ENCODE measurements around the gene TPCN1. TPM values are rescaled to one million over a fixed set of nuclear protein-coding genes. Genes with fewer than 3 reads are reported as not detected.
A peak's percentile ranks its signal among the peaks of the same experiment; 100 is the strongest.

Gene TPCN1
- total and polyA plus RNA-seq, 9 donors = 28.0 to 65.6 (median 47.6) TPM

DNA sequence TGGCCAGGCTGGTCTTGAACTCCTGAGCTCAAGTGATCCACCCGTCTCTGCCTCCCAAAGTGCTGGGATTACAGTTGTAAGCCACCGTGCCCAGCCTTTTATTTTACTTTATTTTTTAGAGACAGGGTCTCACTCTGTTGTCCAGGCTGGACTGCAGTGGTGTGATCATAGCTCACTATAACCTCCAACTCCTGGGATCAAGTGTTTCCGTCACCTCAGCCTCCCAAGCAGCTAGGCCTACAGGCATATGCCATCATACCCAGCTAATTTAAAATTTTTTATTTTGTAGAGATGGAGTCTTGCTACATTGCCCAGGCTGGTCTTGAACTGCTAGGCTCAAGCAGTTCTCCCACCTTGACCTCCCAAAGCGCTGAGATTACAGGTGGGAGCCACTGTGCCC, 3.7 kb downstream of the TPCN1 start:
- no peak for DNase-seq
- H3K9me3 ChIP-seq = no peaks in the 10 kb centered on the region
- H3K4me1 ChIP-seq (ENCODE audit: insufficient read depth) = peaks cover 16% of the 10 kb centered on the region
- H3K27me3 ChIP-seq = no peaks in the 10 kb centered on the region
- H3K27ac ChIP-seq = no peak overlapping the region
- 92 to 94% (median 93%) methylated on average over 4 of the region's 4 CpGs for WGBS, 3 donors
- intact Hi-C loops (cut with DNase I) = no loop called here
- TF ChIP-seq EP300 (IDR thresholded peaks at IDR 0.05) (no peak), POLR2A (IDR thresholded peaks at IDR 0.05) (no peak)
- TF ChIP-seq, protein P1, sequence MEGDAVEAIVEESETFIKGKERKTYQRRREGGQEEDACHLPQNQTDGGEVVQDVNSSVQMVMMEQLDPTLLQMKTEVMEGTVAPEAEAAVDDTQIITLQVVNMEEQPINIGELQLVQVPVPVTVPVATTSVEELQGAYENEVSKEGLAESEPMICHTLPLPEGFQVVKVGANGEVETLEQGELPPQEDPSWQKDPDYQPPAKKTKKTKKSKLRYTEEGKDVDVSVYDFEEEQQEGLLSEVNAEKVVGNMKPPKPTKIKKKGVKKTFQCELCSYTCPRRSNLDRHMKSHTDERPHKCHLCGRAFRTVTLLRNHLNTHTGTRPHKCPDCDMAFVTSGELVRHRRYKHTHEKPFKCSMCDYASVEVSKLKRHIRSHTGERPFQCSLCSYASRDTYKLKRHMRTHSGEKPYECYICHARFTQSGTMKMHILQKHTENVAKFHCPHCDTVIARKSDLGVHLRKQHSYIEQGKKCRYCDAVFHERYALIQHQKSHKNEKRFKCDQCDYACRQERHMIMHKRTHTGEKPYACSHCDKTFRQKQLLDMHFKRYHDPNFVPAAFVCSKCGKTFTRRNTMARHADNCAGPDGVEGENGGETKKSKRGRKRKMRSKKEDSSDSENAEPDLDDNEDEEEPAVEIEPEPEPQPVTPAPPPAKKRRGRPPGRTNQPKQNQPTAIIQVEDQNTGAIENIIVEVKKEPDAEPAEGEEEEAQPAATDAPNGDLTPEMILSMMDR (IDR thresholded peaks at IDR 0.05) = no peak
- no peaks in the 10 kb centered on the region for H3K36me3 ChIP-seq
- H3K4me3 ChIP-seq = no peak overlapping the region

DNA sequence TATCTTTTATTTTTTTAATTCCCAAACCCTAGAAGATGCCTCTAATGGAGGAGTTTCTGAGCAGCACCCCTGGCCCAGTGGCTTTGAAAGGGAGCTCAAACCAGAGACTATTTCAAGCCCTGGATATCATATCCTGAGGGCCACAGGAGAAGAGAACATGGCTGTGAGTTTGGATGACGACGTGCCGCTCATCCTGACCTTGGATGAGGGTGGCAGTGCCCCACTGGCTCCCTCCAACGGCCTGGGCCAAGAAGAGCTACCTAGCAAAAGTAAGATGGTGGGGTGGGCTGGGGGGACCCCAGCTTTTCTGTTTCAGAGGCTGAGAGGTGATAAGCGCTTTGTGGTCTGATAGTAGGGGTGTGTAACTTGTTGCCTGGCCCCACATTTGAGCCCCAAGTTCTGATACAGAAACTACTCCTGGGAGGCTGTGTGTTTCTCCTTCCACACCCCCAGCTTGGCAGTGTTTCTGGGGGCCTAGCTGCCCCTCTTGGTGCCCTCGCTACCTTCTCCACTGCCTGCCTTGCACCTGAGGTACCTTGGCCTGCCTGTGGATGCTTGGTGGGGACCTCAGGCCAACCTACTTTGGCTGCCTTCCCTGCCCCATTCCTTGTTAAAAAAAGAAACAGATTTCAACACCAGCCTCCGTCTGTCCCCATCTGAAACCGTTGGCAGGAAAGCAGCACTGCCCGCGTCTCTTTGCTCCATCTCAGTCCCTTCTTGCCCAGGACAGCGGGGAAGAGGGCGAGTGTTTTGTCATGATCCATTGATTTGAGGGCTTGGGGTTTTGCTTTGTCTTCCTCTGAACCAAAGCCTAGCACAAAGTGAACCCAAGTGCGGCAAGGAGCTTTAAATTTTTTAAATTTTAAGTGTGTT, 5.7 kb downstream of the TPCN1 start:
- TF ChIP-seq POLR2A (IDR thresholded peaks at IDR 0.05) = no peak
- TF ChIP-seq, protein P1 (IDR thresholded peaks at IDR 0.05) = no peak
- Histone ChIP-seq H3K36me3 (no peaks in the 10 kb centered on the region), H3K4me1 (ENCODE audit: insufficient read depth) (peaks cover 13% of the 10 kb centered on the region), H3K27me3 (no peaks in the 10 kb centered on the region), H3K9me3 (no peaks in the 10 kb centered on the region), H3K4me3 (no peak overlapping the region), H3K27ac (peak overlapping the region in 1 of 2 donors; percentile 19)
- intact Hi-C loops (cut with DNase I) = no loop called here
- DNase-seq = no peak
- WGBS, 3 donors = 66 to 74% (median 73%) methylated on average over 13 of the region's 13 CpGs

DNA sequence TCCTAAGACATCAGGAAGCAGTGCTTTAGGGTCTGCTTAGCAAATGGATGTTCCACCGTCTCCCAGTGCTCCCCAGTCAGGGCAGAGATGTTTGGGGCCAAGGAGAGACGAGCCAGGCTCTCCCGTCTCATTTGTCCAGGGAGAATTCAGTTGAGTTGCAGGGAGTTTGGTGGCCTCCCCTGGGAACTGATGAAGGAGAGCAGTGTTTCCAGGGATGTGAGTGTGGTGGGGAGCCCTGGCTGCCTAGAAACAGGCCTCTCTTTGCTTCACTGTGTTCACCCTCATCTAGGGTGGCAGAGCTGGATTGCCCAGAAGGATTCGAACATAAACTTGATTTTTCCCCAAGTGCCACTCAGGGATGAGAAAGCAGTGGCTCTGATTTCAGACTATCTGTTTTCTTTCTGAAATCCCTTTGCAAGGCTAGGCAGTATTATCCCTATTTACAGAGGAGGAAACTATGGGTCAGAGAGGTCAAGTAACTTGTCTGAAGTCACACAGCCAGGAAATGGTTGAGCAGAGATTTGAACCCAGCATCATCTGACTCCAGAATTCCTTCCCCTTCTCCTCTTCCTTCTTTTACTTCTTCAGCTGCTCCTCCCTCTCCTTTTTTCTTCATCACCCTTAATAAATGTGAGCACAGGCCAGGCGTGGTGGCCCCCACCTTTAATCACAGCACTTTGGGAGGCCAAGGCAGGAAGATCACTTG, 6.6 kb downstream of the TPCN1 start:
- Histone ChIP-seq H3K9me3 (no peaks in the 10 kb centered on the region), H3K27me3 (no peaks in the 10 kb centered on the region), H3K4me3 (no peak overlapping the region), H3K4me1 (ENCODE audit: insufficient read depth) (peaks cover 10% of the 10 kb centered on the region), H3K36me3 (no peaks in the 10 kb centered on the region), H3K27ac (no peak overlapping the region)
- intact Hi-C loops (cut with DNase I) = no loop called here
- TF ChIP-seq POLR2A (IDR thresholded peaks at IDR 0.05) (no peak), EP300 (IDR thresholded peaks at IDR 0.05) (no peak)
- TF ChIP-seq, protein P1 (IDR thresholded peaks at IDR 0.05) = no peak
- 68 to 80% (median 79%) methylated on average over 5 of the region's 5 CpGs for whole genome bisulfite sequencing, 3 donors
- DNase-seq = no peak

DNA sequence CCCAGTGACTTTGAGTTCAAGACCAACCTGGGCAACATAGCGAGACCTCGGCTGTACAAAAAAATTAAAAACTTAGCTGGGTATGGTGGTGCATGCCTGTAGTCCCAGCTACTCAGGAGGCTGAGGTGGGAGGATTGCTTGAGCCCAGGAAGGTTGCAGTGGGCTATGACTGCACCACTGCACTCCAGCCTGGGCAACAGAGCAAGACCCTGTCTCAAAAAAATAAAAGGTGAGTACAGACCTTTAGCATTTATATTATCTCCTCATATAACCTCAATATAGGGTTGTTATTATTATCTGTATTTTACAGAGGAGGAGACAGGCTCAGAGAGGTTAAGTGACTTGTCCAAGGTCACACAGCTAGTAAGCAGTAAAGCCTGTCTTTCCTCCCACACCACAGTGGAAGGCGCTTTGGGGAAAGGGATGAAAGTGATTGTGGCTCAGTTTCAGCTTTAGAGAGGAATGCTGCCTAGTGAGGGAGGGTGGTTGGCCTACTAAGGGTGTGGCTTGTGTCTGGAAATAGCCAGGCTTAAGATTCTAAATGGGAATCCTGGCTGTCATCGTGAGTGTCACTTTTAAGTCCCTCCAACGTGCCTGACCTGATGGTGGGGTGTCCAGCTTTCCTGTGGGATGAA, 7.2 kb downstream of the TPCN1 start:
- Histone ChIP-seq H3K27me3 (no peaks in the 10 kb centered on the region), H3K36me3 (no peaks in the 10 kb centered on the region), H3K4me1 (ENCODE audit: insufficient read depth) (peaks cover 8% of the 10 kb centered on the region), H3K27ac (no peak overlapping the region), H3K4me3 (no peak overlapping the region), H3K9me3 (no peaks in the 10 kb centered on the region)
- DNase-seq = no peak
- intact Hi-C loops (cut with DNase I) = no loop called here
- WGBS, 3 donors = 54 to 63% (median 62%) methylated on average over 5 of the region's 5 CpGs
- TF ChIP-seq, protein P1 (IDR thresholded peaks at IDR 0.05) = no peak
- TF ChIP-seq EP300 (IDR thresholded peaks at IDR 0.05) (no peak), POLR2A (IDR thresholded peaks at IDR 0.05) (no peak)

Measured in ovary (tissue), 9 donors.